Measurements from ENCODE around the gene VSTM2L.

Gene VSTM2L

GRCh38 chr20:37873884-37874283 lies 29.0 kb upstream of the VSTM2L start:
- no peak for TF ChIP-seq POLR2AphosphoS5 (IDR thresholded peaks at IDR 0.05; ENCODE audit: low read depth, low read length)
- TF ChIP-seq TAF1 (IDR thresholded peaks at IDR 0.05; ENCODE audit: borderline replicate concordance, insufficient read depth, low read length): no peak
- no peak for TF ChIP-seq SIN3A (IDR thresholded peaks at IDR 0.05; ENCODE audit: borderline replicate concordance, insufficient read depth, low read length)
- TF ChIP-seq REST (IDR thresholded peaks at IDR 0.05; ENCODE audit: insufficient read depth in 1 of 2, low read depth in 2 of 2, low read length in 2 of 2): no peak
- no peak for TF ChIP-seq FOXP2 (optimal IDR thresholded peaks at IDR 0.05; ENCODE audit: borderline replicate concordance, extremely low read depth, extremely low read length, insufficient read depth)

- TF ChIP-seq TAF1 (IDR thresholded peaks at IDR 0.05; ENCODE audit: borderline replicate concordance, insufficient read depth, low read length) (no peak), SIN3A (IDR thresholded peaks at IDR 0.05; ENCODE audit: borderline replicate concordance, insufficient read depth, low read length) (no peak), FOXP2 (optimal IDR thresholded peaks at IDR 0.05; ENCODE audit: borderline replicate concordance, extremely low read depth, extremely low read length, insufficient read depth) (no peak), REST (IDR thresholded peaks at IDR 0.05; ENCODE audit: insufficient read depth in 1 of 2, low read depth in 2 of 2, low read length in 2 of 2) (no peak), POLR2AphosphoS5 (IDR thresholded peaks at IDR 0.05; ENCODE audit: low read depth, low read length) (no peak)
These were observed 27.3 kb upstream of the VSTM2L start for GRCh38 chr20:37875460-37876175.

GRCh38 chr20:37876863-37877262 lies 26.1 kb upstream of the VSTM2L start:
- TF ChIP-seq FOXP2 (optimal IDR thresholded peaks at IDR 0.05; ENCODE audit: borderline replicate concordance, extremely low read depth, extremely low read length, insufficient read depth): no peak
- TF ChIP-seq TAF1 (IDR thresholded peaks at IDR 0.05; ENCODE audit: borderline replicate concordance, insufficient read depth, low read length): no peak
- TF ChIP-seq POLR2AphosphoS5 (IDR thresholded peaks at IDR 0.05; ENCODE audit: low read depth, low read length): no peak
- no peak for TF ChIP-seq REST (IDR thresholded peaks at IDR 0.05; ENCODE audit: insufficient read depth in 1 of 2, low read depth in 2 of 2, low read length in 2 of 2)

- TF ChIP-seq POLR2AphosphoS5 (IDR thresholded peaks at IDR 0.05; ENCODE audit: low read depth, low read length) (no peak), SIN3A (IDR thresholded peaks at IDR 0.05; ENCODE audit: borderline replicate concordance, insufficient read depth, low read length) (no peak), FOXP2 (optimal IDR thresholded peaks at IDR 0.05; ENCODE audit: borderline replicate concordance, extremely low read depth, extremely low read length, insufficient read depth) (no peak), TAF1 (IDR thresholded peaks at IDR 0.05; ENCODE audit: borderline replicate concordance, insufficient read depth, low read length) (no peak), REST (IDR thresholded peaks at IDR 0.05; ENCODE audit: insufficient read depth in 1 of 2, low read depth in 2 of 2, low read length in 2 of 2) (no peak)
These were observed 24.8 kb upstream of the VSTM2L start for GRCh38 chr20:37877832-37878772.
